Fibroblast of lung (primary cell): ENCODE results near the gene ITPK1.

Experiments used
- CTCF ChIP-seq, 2 donors: IDR thresholded peaks in 1 of 2; conservative IDR thresholded peaks in 1 of 2; 1 replicate in 1 of 2; 2 replicates in 1 of 2; pipeline ENCODE4 v1.5.1; 2011 to 2012; ENCODE audit warnings: low read length in 2 of 2, control low read depth in 1 of 2, inconsistent platforms in 1 of 2, low read depth in 1 of 2, mild to moderate bottlenecking in 1 of 2
- EZH2 ChIP-seq: IDR thresholded peaks from 2 replicates; pipeline ENCODE4 v1.5.1; 2012; ENCODE audit warnings: low read length, control low read depth, mild to moderate bottlenecking; ENCODE audit errors: missing control alignments

GRCh38 chr14:93106541-93107156, 9.1 kb downstream of the ITPK1 start:
- TF ChIP-seq CTCF (conservative IDR thresholded peaks at IDR 0.05 in 1 of 2, IDR thresholded peaks at IDR 0.05 in 1 of 2; ENCODE audit: low read depth in 1 of 2, low read length in 2 of 2) (no peak), EZH2 (no peak)
